ENCODE measurements around the gene CALHM6.

Gene CALHM6

GRCh38 chr6:116430860-116431259 is 30.3 kb upstream of the CALHM6 start:
- H3K9me3 ChIP-seq (ENCODE audit: severe bottlenecking) = no peaks in the 10 kb centered on the region

GRCh38 chr6:116431964-116432595 is 29.1 kb upstream of the CALHM6 start:
- DNase-seq (ENCODE audit: low spot score) (no peak), ATAC-seq (ENCODE audit: low read depth) (no peak)
- peaks cover 78% of the 10 kb centered on the region for H3K36me3 ChIP-seq (ENCODE audit: low read depth)
- H3K4me3 ChIP-seq (ENCODE audit: severe bottlenecking) = no peak overlapping the region
- H3K27ac ChIP-seq (ENCODE audit: poor library complexity, severe bottlenecking) = no peak overlapping the region
- TF ChIP-seq CTCF (IDR thresholded peaks at IDR 0.05; ENCODE audit: poor library complexity, severe bottlenecking) = no peak
- no peaks in the 10 kb centered on the region for H3K27me3 ChIP-seq (ENCODE audit: insufficient read depth, poor library complexity, severe bottlenecking)
- H3K9me3 ChIP-seq (ENCODE audit: severe bottlenecking) = no peaks in the 10 kb centered on the region
- H3K4me1 ChIP-seq (ENCODE audit: insufficient read depth, poor library complexity, severe bottlenecking) = no peaks in the 10 kb centered on the region

More at GRCh38 chr6:116430860-116431259, 30.3 kb upstream of the CALHM6 start:
- no peak overlapping the region for H3K27ac ChIP-seq (ENCODE audit: poor library complexity, severe bottlenecking)
- ATAC-seq (ENCODE audit: low read depth) (no peak), DNase-seq (ENCODE audit: low spot score) (no peak)
- no peak for TF ChIP-seq CTCF (IDR thresholded peaks at IDR 0.05; ENCODE audit: poor library complexity, severe bottlenecking)
- H3K36me3 ChIP-seq (ENCODE audit: low read depth) = peaks cover 90% of the 10 kb centered on the region
- H3K27me3 ChIP-seq (ENCODE audit: insufficient read depth, poor library complexity, severe bottlenecking) = no peaks in the 10 kb centered on the region
- no peak overlapping the region for H3K4me3 ChIP-seq (ENCODE audit: severe bottlenecking)
- no peaks in the 10 kb centered on the region for H3K4me1 ChIP-seq (ENCODE audit: insufficient read depth, poor library complexity, severe bottlenecking)

GRCh38 chr6:116433206-116433712 is 27.9 kb upstream of the CALHM6 start:
- no peaks in the 10 kb centered on the region for H3K9me3 ChIP-seq (ENCODE audit: severe bottlenecking)
- ATAC-seq (ENCODE audit: low read depth) = no peak
- H3K36me3 ChIP-seq (ENCODE audit: low read depth) = peaks cover 66% of the 10 kb centered on the region
- H3K27me3 ChIP-seq (ENCODE audit: insufficient read depth, poor library complexity, severe bottlenecking) = no peaks in the 10 kb centered on the region
- TF ChIP-seq CTCF (IDR thresholded peaks at IDR 0.05; ENCODE audit: poor library complexity, severe bottlenecking) = no peak
- no peaks in the 10 kb centered on the region for H3K4me1 ChIP-seq (ENCODE audit: insufficient read depth, poor library complexity, severe bottlenecking)
- DNase-seq (ENCODE audit: low spot score) = no peak
- H3K4me3 ChIP-seq (ENCODE audit: severe bottlenecking) = no peak overlapping the region
- no peak overlapping the region for H3K27ac ChIP-seq (ENCODE audit: poor library complexity, severe bottlenecking)

- H3K36me3 ChIP-seq (ENCODE audit: low read depth) = peaks cover 58% of the 10 kb centered on the region
- H3K27ac ChIP-seq (ENCODE audit: poor library complexity, severe bottlenecking) = no peak overlapping the region
- TF ChIP-seq CTCF (IDR thresholded peaks at IDR 0.05; ENCODE audit: poor library complexity, severe bottlenecking) = no peak
- H3K4me1 ChIP-seq (ENCODE audit: insufficient read depth, poor library complexity, severe bottlenecking) = no peaks in the 10 kb centered on the region
- H3K9me3 ChIP-seq (ENCODE audit: severe bottlenecking) = peaks cover 3% of the 10 kb centered on the region
- no peak for ATAC-seq (ENCODE audit: low read depth)
- no peaks in the 10 kb centered on the region for H3K27me3 ChIP-seq (ENCODE audit: insufficient read depth, poor library complexity, severe bottlenecking)
- no peak overlapping the region for H3K4me3 ChIP-seq (ENCODE audit: severe bottlenecking)
- DNase-seq (ENCODE audit: low spot score) = no peak
Measured at GRCh38 chr6:116434056-116434725, 27.0 kb upstream of the CALHM6 start.

- DNase-seq (ENCODE audit: low spot score) = no peak
- no peak for TF ChIP-seq CTCF (IDR thresholded peaks at IDR 0.05; ENCODE audit: poor library complexity, severe bottlenecking)
- H3K9me3 ChIP-seq (ENCODE audit: severe bottlenecking) = peaks cover 3% of the 10 kb centered on the region
- H3K36me3 ChIP-seq (ENCODE audit: low read depth) = peaks cover 39% of the 10 kb centered on the region
- no peaks in the 10 kb centered on the region for H3K27me3 ChIP-seq (ENCODE audit: insufficient read depth, poor library complexity, severe bottlenecking)
- no peak for ATAC-seq (ENCODE audit: low read depth)
- H3K4me1 ChIP-seq (ENCODE audit: insufficient read depth, poor library complexity, severe bottlenecking) = no peaks in the 10 kb centered on the region
- no peak overlapping the region for H3K4me3 ChIP-seq (ENCODE audit: severe bottlenecking)
- no peak overlapping the region for H3K27ac ChIP-seq (ENCODE audit: poor library complexity, severe bottlenecking)
Measured at GRCh38 chr6:116436586-116436985, 24.6 kb upstream of the CALHM6 start.
